Heart left ventricle (tissue), 16 donors: ENCODE measurements around the gene TAB2. TPM values are rescaled to one million over a fixed set of nuclear protein-coding genes. Genes with fewer than 3 reads are reported as not detected.

Experiments used
- ATAC-seq, 4 donors: fragments of 200-7000 bp; cut with Tn5 transposase; one replicate each; pipeline ENCODE4 v1.9.1; 2020 to 2022; ENCODE audit warnings: moderate library complexity in 4 of 4, mild to moderate bottlenecking in 3 of 4, moderate number of reproducible peaks in 1 of 4
- DNase-seq, 5 donors: peaks; one replicate each; pipeline ENCODE4 v3.0.0-alpha.2; 2020
- H3K27ac ChIP-seq, 12 donors: fragments of 200-600 bp; sonication (generic) in 4 of 12; one replicate each; pipeline versions ENCODE4 v1.5.0 to v1.8.0; 2016 to 2022; ENCODE audit warnings: mild to moderate bottlenecking in 2 of 12
- H3K27me3 ChIP-seq, 9 donors: fragments of 200-600 bp; sonication (generic) in 2 of 9; one replicate each; pipeline versions ENCODE4 v1.5.1 to v1.8.0; 2016 to 2022; ENCODE audit warnings: mild to moderate bottlenecking in 3 of 9
- H3K36me3 ChIP-seq, 9 donors: fragments of 200-600 bp; sonication (generic) in 2 of 9; one replicate each; pipeline versions ENCODE4 v1.5.0 to v1.8.0; 2018 to 2022; ENCODE audit warnings: mild to moderate bottlenecking in 2 of 9
- H3K4me1 ChIP-seq, 12 donors: fragments of 200-600 bp; sonication (generic) in 4 of 12; one replicate each; pipeline versions ENCODE4 v1.5.0 to v1.8.0; 2016 to 2022; ENCODE audit warnings: mild to moderate bottlenecking in 3 of 12
- H3K4me3 ChIP-seq, 12 donors: fragments of 200-600 bp; sonication (generic) in 4 of 12; one replicate each; pipeline versions ENCODE4 v1.5.0 to v1.8.0; 2017 to 2022; ENCODE audit warnings: mild to moderate bottlenecking in 9 of 12, moderate library complexity in 4 of 12
- H3K9me3 ChIP-seq, 12 donors: fragments of 200-600 bp; sonication (generic) in 4 of 12; one replicate each; pipeline versions ENCODE4 v1.5.0 to v1.8.0; 2016 to 2022; ENCODE audit warnings: mild to moderate bottlenecking in 1 of 12
- POLR2A ChIP-seq, 2 donors: fragments of 450-650 bp; IDR thresholded peaks; one replicate each; pipeline ENCODE4 v1.6.1; 2017; ENCODE audit warnings: antibody characterized with exemption in 2 of 2, mild to moderate bottlenecking in 2 of 2, moderate library complexity in 2 of 2
- WGBS, 4 donors: extraction: QIAGEN DNeasy Blood & Tissue Kit in 2 of 4; methylation state at CpG; one replicate each; pipeline versions ENCODE4 v1.1.5 to v1.1.7; 2013 to 2018; 5-methylcytosine and 5-hydroxymethylcytosine counted together
- intact Hi-C, 10 donors: fragments of 100-400 bp; cut with DNase I; formaldehyde crosslinking; loops; one replicate each; pipeline versions ENCODE4 v1.11.1 to v1.14.2; 2022
- polyA plus RNA-seq, 2 donors: library from polyadenylated mRNA; stranded (reverse); fragments of 200-250 nt; gene quantifications; one replicate each; pipeline ENCODE4 v1.2.3, GENCODE V29; 2013
- total RNA-seq, 9 donors: library from RNA; depleted of rRNA in 2 of 9; stranded (reverse); fragments of >200 nt in 2 of 9; fragmentation: NEBNext Ultra II Directional in 3 of 9; extraction: Animal tissue kit (Norgen Biotek cat#: 25700) in 3 of 9; gene quantifications; one replicate each; pipeline versions ENCODE4 v1.1.0 to v1.2.4, GENCODE V29; 2016 to 2023
- TF ChIP-seq, protein P1 (sequence below), 12 donors: fragments of 200-600 bp; sonication (generic) in 4 of 12; IDR thresholded peaks; one replicate each; pipeline versions ENCODE4 v1.5.0 to v1.8.0; 2018 to 2022; ENCODE audit warnings: antibody characterized with exemption in 12 of 12, mild to moderate bottlenecking in 5 of 12
- donor health status: ischemic (EF 13 %, LVEDD 7.1; RV severe dilation, severe dysfunction).
- donor health status: healthy with polysubstance abuse.
- donor health status: DM: no; HTN: yes; CAD: no.
- donor health status: DM: no; HTN: no; CAD: no.
- donor health status: ischemic (EF 25% LVEDD 6.9; RV normal size, moderate dysfunction).
- donor health status: ischemic (EF 25% LVEDD 5.7; RV mildly dilated, moderate dysfunction).
- donor health status: healthy.
- donor health status: DM: yes; HTN: yes; CAD: no.
- donor health status: ischemic (EF 35%, LVEDD 5.7; RV mildly dilated, moderate dysfunction).
- donor health status: nonischemic (EF 11% LVEDD 7.7; RV severe dilation, severe dysfunction).
- donor health status: DM: yes; HTN: yes; CAD: no.
- donor health status: PGD.
- donor health status: ischemic (EF 29% LVEDD 5.4; RV normal size, mild dysfunction).
- donor health status: nonischemic (EF 23%, LVEDD 6.1; RV moderate dilation, normal function).

The TAB2 gene
- total and polyA plus RNA-seq, 11 donors = 19.1 to 95.5 (median 53.7) TPM

GRCh38 chr6:149437212-149437611 is 119.7 kb downstream of the TAB2 start:
- H3K4me1 ChIP-seq = peaks cover 0 to 2% (median 0%) of the 10 kb centered on the region in 12 donors
- H3K4me3 ChIP-seq = no peak overlapping the region
- no peak for ATAC-seq
- TF ChIP-seq, protein P1, sequence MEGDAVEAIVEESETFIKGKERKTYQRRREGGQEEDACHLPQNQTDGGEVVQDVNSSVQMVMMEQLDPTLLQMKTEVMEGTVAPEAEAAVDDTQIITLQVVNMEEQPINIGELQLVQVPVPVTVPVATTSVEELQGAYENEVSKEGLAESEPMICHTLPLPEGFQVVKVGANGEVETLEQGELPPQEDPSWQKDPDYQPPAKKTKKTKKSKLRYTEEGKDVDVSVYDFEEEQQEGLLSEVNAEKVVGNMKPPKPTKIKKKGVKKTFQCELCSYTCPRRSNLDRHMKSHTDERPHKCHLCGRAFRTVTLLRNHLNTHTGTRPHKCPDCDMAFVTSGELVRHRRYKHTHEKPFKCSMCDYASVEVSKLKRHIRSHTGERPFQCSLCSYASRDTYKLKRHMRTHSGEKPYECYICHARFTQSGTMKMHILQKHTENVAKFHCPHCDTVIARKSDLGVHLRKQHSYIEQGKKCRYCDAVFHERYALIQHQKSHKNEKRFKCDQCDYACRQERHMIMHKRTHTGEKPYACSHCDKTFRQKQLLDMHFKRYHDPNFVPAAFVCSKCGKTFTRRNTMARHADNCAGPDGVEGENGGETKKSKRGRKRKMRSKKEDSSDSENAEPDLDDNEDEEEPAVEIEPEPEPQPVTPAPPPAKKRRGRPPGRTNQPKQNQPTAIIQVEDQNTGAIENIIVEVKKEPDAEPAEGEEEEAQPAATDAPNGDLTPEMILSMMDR (IDR thresholded peaks at IDR 0.05) = no peak
- TF ChIP-seq POLR2A (IDR thresholded peaks at IDR 0.05) = no peak
- no peaks in the 10 kb centered on the region for H3K9me3 ChIP-seq
- DNase-seq = no peak
- intact Hi-C loops = loop anchor here in 4 of 10 donors (5.0 to 10.0 kb wide), 4 partner anchors 78 to 862 kb away; partner anchors contain the start of gene TAB2 (in 2 of the 4)
- 90 to 96% (median 92%) methylated on average over 3 of the region's 3 CpGs for WGBS, 4 donors
- peaks cover 0 to 9% (median 0%) of the 10 kb centered on the region in 9 donors for H3K27me3 ChIP-seq
- no peak overlapping the region for H3K27ac ChIP-seq
- no peaks in the 10 kb centered on the region for H3K36me3 ChIP-seq

DNA sequence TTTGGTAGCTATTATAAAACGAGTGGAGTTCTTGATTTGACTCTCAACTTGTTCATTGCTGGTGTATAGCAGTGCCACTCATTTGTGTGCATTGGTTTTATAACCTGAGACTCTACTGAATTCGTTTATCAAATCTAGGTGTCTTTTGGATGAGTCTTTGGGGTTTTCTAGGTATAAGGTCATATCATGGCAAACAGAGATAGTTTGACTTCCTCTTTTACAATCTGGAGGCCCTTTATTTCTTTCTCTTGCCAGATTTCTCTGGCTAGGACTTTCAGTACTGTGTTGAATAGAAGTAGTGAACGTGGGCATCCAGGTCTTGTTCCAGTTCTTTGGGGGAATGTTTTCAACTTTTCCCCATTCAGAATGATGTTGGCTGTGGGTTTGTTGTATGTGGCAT is 121.3 kb downstream of the TAB2 start:
- WGBS, 4 donors = 73 to 80% (median 77%) methylated on average over 3 of the region's 3 CpGs
- no peak for TF ChIP-seq POLR2A (IDR thresholded peaks at IDR 0.05)
- TF ChIP-seq, protein P1 (IDR thresholded peaks at IDR 0.05) = no peak
- intact Hi-C loops = loop anchor here in 4 of 10 donors (5.0 to 10.0 kb wide), 4 partner anchors 76 to 864 kb away; partner anchors contain the start of gene TAB2 (in 2 of the 4)
- Histone ChIP-seq H3K27ac (no peak overlapping the region), H3K4me1 (no peaks in the 10 kb centered on the region), H3K4me3 (no peak overlapping the region), H3K36me3 (no peaks in the 10 kb centered on the region), H3K27me3 (peaks cover 0 to 9% (median 0%) of the 10 kb centered on the region in 9 donors), H3K9me3 (no peaks in the 10 kb centered on the region)
- DNase-seq = no peak
- ATAC-seq = no peak

- TF ChIP-seq, protein P1 (IDR thresholded peaks at IDR 0.05) = no peak
- TF ChIP-seq POLR2A (IDR thresholded peaks at IDR 0.05) = no peak
- H3K27me3 ChIP-seq = peaks cover 0 to 9% (median 0%) of the 10 kb centered on the region in 9 donors
- 82 to 96% (median 87%) methylated on average over 1 of the region's 1 CpG for WGBS, 4 donors
- no peaks in the 10 kb centered on the region for H3K36me3 ChIP-seq
- H3K27ac ChIP-seq = no peak overlapping the region
- no peaks in the 10 kb centered on the region for H3K4me1 ChIP-seq
- H3K9me3 ChIP-seq = no peaks in the 10 kb centered on the region
- intact Hi-C loops = loop anchor here in 4 of 10 donors (5.0 to 10.0 kb wide), 4 partner anchors 75 to 865 kb away; partner anchors contain the start of gene TAB2 (in 2 of the 4)
- DNase-seq (no peak), ATAC-seq (no peak)
- H3K4me3 ChIP-seq = no peak overlapping the region
These were observed 122.1 kb downstream of the TAB2 start for GRCh38 chr6:149439626-149440025.

DNA sequence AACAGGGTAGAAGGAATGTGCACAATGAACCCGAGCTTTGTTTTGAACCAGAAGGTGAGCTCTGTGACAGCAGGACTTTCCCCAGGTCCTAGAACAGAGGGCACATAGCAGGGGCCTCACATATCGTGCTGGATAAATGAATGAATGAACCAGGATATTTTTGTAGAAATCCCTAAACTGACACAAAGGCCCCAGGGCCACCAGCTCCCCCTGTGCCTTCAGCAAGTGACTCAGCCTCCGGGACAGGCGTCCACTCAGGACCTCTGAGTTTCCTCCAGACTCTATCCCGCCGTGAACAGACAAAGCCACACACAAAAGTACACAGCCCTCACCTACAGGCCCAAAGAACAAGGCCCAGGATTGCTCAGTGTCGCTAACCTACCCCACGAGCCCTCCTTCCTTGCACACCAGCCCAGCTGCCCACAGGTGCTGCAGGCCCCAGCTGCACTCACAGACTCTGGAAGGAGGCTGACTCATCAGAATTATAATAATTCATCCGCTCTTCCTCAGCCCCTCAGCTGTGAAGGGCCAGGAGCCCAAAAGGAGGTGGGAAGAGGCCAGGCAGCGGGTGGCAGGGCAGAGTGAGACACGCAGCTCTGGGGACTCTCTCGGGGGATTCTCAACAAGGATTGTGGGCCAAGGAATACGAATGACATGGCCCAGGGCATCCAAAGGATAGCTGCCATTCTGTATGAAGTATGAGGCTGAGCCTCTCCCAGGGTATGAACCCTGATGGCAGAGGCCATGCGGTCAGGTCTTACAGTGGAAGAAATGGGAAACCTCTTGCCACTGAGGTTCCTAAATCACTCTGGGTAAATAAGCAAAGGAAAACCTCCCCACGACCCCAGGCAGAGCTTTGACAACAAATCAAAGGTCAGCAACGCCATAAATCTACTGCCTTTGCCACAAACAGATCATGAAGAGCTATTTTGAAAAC is 123.5 kb downstream of the TAB2 start:
- ATAC-seq = no peak
- no peak for DNase-seq
- 90 to 94% (median 91%) methylated on average over 15 to 16 of the region's 16 CpGs for WGBS, 4 donors
- no peak overlapping the region for H3K4me3 ChIP-seq
- H3K27ac ChIP-seq = no peak overlapping the region
- no peaks in the 10 kb centered on the region for H3K4me1 ChIP-seq
- TF ChIP-seq POLR2A (IDR thresholded peaks at IDR 0.05) = no peak
- TF ChIP-seq, protein P1 (IDR thresholded peaks at IDR 0.05) = no peak
- H3K9me3 ChIP-seq = no peaks in the 10 kb centered on the region
- intact Hi-C loops = no loop called here
- H3K36me3 ChIP-seq = no peaks in the 10 kb centered on the region
- H3K27me3 ChIP-seq = peaks cover 0 to 9% (median 0%) of the 10 kb centered on the region in 9 donors
